ENCODE measurements around the gene SLC22A8. TPM values are rescaled to one million over a fixed set of nuclear protein-coding genes. Genes with fewer than 3 reads are reported as not detected.
"Not testable (repeated sequence)": the region's sequence is repeated elsewhere in the genome, so short reads cannot be mapped to it uniquely, and the experiment has no call there.

SLC22A8 gene
- polyA plus RNA-seq, 1 donor, result not detected

DNA sequence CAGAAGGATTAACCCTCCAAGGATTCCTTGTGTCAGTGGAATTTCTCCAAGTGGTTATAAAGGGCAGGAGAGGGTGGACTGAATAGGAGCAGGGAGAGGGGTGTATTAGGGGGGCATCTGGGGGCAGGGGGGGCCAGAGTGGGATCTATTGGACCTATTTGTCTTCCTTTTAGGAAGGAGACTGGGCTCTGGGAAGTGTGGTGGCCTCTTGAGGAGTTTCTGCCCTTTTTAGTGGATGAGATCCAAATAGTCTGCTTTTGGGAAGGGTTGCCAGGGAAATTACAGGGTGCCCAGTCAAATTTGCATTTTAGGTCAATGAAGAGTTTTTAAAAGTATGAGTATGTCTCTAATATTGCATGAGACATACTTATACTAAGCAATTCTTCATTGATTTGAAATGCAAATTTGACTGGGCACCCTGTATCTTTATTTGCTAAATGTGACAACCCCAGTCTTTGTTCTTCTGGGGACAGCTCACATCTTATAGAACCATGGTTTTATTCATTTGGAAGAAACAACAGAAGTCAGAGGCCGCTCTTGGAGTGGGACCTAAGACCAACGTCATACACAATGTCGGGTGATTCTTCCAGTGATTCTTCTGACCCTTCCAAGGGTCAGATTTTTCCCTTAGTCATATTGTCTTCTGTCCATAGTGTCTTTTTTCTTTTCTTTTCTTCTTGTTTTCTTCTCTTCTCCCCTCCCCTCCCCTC lies 30.4 kb downstream of the SLC22A8 start:
- no peak for DNase-seq

DNA sequence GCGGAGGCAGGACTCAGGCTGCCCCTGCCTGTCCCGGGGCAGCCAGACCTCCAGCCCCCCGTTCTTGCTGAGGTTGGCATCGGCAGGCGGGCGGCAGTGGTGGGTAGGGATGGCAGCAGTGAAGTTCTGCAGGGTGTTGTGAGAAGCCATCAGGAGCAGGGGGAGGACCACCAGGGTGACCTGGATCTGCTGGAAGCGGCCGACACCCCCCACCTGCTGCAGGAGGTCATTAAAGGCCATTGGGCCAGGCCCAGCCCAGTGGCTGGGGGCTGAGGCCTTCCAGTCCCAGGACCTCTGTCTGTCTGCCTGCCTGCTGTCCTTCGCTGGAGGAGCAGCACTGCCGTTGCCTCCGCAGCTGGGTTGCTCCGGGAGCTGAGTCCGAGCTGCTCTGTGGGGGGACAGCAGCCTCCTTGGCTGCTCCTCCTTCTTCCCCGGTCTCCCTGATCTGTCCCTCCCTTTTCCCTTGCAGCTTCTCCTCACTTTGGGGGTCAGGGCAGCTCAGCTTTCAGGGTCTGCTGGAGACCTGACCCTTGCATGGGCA lies 31.1 kb downstream of the SLC22A8 start, which contains the start of gene SLC22A6:
TSS of gene SLC22A6 (minus strand) at position 517 of the 541 bp plus-strand sequence. CDS start at position 240, 277 bp downstream.
- no peak for DNase-seq

DNA sequence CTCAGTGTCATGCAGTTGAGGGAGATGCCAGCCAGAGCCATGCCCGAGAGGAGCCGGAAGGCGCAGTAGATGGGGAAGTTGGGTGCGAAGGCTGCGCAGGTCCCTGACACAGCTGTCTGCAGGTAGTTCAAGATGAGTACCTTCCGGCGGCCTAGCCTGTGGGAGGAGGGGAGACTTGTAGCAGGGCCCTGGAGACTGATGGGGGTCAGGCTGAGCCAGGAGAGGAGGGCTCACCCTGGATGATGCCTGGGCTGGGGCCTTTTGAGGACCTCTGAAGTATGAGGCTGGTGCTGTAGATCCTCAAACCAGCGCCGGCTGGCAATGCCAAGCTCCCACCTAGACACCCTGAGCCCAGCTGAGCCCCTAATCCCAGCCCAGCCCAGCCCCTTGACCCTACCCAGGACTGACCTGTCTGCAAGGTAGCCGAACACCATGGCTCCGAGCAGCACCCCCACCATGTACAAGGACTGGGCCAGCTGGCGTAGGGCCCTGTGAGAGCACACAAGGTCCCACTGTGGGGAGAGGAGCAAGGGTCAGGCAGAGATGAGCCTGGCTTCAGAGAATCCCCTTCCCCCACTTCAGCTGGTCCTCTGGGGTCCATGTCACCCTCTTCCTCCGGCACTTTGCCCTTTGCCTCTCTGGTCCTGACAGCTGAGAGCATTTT lies 32.0 kb downstream of the SLC22A8 start:
- DNase-seq, result no peak

DNA sequence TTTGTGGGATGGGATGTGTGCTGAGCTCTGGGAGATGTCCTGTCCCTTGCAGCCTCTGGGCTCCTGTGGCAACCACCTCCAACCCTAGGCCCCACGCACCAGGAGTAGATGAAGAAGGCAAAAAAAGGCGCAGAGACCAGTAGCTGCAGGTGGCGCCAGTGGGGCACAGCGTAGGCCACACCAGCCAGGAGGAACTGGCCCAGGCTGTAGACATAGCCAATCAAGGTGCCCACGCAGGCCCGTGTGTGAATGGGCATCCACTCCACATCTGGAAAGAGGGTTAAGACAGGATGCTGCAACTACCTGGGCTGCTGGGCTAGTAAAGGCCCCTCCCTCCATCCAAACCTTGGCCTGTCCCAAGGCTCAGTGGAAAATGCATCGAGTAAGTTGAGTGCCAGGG lies 33.9 kb downstream of the SLC22A8 start:
- no peak for DNase-seq

DNA sequence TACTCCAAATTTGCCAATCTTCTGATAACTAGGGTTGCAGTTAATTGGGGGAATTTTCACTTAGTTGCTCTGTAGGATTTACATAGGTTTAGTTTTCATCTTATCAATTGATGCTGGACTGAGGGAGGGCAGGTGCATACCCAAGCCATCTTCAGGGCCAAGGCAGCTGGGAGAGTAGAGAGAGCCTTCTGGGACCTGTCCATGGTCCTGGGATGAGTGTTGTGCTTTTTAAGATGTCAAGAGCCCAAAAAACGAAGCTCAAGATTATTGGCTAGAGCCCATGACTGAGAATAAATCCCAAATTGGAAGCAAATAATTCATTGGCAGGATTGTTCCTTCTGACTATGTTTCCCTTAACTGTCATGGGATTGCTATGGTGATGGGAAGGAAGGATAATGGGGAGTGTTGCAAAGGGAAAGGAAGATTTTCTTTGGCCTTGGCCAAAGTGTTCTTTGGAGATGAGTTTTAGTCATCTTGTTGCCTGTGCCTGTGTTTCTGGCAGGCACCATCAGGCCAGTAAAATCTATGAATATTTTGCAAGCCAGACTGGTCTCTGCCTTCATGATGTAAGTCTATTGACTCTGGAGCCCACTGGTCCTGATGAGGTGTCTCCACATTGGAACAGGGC lies 35.4 kb downstream of the SLC22A8 start:
- no peak for DNase-seq

DNA sequence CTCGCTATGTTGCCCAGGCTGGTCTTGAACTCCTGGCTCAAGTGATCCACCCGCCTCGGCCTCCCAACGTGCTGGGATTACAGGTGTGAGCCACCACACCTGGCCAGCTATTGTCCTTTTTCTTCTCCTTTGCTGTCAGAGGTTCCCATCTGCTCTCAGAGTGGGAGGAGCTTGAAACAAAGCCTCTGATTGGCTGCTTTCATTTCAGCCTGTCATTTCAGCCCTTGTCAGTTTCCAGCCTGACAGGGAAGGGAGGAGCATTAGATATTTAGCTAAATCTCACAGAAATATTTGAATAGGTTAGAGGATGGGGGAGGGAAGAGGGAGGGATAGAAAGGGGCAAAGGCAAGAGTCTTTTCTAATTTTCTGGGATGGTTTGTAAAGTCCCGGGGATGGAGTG lies 39.5 kb downstream of the SLC22A8 start:
- DNase-seq, result no peak

DNA sequence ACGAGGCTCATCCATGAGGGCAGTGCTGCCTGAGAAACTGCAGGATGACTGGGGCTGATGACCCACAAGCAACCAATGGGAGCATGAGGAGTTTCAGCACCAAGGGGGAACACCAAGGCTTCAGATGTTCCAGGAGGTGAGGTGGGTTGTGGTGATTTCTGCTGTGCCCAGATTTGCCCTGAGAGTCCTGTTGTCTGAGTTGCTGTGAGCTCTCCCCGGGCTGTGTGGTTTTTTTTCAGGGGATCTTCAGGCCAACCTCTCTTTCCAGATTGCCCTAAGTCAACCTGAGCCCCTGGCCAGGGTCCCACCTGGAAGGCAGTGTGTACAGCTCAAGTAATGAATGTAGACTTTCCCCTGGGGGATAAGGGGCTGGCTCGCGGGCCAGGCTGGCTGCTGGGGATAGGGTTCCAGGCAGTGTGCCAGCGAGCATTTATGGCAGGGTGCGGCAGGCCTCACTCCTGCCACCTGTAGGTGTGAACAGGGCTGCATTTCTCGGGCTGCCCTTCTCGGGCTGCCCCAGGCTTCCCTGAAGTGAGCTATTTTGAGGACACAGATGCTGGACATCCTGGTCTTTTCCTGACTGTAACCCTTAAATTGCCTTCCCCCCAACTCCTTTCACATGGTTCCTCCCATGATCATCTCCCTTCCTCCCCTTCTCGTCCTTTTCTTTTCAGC lies 40.7 kb downstream of the SLC22A8 start:
- DNase-seq, result no peak

DNA sequence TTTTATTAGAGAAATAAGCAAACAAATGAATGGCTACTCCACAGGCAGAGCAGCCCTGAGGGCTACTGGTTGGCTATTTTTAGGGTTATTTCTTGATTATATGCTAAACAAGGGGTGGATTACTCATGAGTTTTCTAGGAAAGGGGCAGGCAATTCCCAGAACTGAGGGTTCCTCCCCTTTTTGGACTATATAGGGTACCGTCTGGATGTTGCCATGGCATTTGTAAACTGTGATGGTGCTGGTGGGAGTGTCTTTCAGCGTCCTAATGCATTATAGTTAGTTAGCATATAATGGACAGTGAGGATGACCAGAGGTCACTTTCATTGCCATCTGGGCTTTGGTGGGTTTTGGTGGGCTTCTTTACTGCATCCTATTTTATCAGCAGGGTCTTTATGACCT lies 50.1 kb downstream of the SLC22A8 start:
- DNase-seq, result no peak

DNA sequence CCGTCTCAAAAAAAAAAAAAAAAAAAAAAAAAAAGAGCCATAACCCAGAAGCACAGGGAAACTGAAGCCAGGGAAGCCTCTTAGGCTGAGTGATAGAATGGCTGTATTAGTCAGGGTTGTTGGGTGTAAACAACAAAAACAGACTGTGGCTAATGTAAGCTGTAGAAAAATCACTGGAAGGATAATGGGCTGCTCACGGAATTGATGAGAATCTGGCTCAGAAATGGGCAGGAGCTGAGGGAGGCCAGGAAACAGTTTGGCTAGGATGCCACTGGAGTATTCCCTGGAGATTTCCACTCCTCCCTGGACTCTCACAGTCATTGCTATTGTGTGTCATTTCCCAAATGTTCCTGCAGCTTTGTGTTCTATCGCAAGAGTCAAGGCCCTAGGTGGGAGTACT lies 53.2 kb downstream of the SLC22A8 start:
- no peak for DNase-seq

DNA sequence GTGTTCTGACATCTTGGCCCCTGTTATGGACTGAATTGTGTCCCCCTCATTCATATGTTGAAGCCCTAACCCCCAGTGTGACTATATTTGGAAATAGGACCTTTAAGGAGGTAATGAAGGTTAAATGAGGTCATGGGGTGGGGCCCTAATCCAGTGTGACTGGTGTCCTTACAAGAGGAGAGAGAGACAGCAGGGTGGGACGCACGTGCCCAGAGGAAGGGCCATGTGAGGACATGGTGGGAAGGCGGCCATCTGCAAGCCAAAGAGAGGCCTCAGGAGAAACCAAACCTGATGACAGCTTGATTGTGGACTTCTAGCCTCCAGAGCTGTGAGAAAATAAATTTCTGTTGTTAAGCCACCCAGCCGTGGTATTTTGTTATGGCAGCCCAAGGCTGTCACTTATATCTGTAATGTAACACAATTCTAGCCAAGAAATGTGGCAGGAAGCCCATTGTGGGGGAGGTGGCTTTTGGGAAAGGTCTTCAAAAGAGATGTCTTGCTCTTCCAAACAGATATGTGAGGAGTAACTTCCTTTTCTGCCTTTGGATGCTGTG lies 54.5 kb downstream of the SLC22A8 start:
- DNase-seq, result no peak

DNA sequence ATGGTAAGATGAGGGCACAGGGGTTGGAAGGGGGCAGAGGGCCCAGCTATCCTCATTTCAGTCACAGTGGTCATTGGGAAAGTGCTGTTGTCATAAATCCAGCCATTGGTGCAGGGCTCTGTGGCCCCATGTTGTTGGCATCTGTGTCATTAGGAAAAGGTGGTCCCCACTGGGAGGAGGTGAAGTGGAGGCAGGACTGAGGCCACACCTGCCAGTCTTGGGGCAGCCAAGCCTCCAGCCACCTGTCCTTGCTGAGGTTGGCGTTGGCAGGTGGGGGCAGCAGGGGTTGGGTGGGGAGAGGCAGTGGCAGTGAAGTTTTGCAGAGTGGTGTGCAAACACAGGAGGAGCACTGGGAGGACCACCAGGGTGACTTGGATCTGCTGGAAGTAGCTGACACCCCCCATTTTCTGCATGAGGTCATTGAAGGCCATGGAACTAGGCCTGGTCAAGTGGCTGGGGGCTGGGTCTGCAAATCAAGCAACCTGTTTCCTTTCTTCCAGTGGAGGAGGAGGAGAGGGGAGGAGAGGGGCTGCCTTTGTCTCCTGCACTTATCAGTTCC lies 56.1 kb downstream of the SLC22A8 start:
- DNase-seq, result no peak

DNA sequence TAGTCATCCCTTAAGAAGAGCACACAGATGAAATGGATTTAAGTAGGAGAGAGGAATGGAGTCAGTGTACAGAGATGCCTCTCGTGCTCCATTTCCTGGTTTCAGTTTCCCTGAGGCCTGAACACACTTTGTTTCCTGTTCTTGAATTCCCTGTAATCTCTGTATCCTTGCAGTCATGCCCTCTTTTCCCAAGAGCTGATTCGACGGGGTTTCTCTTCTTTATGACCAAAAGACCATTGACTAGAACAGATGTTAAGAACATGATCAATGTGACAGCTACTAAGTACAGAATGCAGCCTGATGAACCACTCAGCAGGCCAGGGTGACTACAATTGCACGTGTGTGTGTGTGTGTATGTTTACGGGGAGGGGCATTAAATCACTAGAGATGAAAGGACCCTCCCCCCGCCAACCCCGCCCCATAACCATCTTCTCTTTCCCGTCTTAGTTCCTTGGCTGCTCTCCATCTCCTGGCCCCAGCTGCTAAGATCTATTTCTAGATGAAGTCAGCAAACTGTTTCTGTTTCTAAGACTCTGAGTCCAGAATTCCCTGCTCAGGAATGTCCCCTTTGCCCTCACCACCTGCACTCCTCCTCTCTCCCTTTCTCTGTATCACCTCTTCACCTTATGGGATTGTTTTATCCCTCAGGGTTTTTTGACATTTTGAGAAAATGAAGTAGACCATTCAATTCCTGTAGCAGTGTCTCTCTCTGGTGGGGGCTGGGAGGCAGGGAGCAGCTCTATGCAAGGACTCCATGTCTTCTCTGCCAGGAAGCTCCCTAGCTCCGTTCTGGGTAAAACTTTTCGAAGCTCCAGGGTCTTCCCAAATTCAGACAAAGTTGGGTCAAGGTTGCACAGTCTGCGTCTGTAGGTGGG lies 56.9 kb downstream of the SLC22A8 start:
- DNase-seq, result peak; percentile 72

DNA sequence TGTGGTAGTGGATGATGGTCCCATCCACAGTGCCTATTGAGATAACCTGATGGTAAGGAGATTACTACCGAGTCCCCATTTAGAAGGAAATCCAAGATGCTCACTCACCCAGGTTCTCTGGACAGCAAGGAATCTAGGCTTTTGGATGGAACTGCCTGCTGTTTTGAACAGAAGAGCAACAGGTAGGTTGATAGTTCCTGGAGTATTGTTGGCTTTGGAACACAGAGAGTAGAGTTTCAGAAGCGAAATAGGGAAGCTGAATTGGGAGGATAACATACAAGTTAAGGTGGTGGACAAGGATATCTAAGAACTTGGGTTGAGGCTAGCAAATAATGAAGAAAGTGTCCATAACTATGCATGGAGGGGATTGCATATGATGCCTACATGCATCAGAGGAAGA lies 58.5 kb downstream of the SLC22A8 start:
- no peak for DNase-seq

DNA sequence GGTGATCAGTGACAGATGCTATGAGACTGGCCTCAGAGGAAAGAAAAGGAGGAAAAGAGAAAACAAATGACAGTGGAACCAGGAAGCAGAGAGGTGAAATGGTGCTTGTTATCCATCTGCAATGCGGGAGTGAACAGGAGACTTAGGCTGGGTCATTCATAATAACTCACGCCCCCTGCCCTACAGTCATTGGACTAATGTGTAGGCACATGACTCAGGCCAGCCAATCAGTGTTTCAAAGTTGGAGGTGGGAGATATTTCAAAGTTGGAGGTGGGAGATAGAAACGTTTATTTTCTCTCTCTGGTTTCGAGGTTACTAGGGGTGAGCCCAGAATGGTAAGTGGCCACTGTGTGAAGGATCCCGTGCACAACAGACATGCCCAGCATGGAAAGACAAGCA lies 61.2 kb downstream of the SLC22A8 start:
- no peak for DNase-seq

DNA sequence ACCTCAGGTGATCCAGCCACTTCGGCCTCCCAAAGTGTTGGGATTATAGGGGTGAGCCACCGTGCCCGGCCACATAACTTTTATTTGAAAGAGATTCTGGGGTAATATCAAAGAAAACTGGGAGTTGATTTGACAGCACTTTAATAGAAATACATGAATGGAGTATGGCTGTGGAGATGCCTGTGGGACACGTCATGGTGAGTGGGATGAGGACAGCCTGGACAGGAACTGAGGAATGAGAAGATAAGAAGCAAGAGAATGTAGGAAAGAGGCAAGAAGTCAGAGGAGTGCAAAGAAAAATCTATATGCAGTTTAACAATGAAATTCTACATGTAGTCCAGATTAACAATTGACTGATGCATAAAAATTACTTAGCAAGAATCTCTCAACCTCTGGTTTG lies 61.8 kb downstream of the SLC22A8 start:
- no peak for DNase-seq

DNA sequence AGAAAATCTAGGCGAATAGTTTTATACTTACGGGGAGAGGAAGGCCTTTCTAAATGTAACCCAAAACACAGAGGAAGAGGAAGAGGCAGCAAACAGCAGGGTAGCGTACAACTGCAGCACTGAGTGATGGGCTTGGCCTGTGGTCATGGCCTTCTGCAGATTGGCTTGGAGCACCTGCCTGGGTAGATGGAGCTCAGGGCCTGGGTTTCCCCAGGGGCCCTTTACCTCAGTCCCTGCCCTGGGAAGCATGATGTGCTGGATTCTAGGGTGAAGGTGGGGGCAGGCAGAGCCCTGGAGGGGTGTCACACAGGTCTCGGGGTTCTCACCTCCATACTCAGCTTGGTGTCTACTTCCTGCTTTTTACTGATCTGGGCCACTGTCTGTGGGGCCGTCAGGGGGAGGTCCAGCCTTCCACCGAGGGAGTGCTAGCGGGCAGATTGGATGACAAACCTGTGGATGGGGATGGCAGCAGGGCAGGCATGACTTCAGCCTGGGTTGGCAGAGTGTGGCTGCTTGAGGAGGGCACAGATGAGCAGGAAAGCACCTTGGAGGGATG lies 66.8 kb downstream of the SLC22A8 start:
- no peak for DNase-seq

DNA sequence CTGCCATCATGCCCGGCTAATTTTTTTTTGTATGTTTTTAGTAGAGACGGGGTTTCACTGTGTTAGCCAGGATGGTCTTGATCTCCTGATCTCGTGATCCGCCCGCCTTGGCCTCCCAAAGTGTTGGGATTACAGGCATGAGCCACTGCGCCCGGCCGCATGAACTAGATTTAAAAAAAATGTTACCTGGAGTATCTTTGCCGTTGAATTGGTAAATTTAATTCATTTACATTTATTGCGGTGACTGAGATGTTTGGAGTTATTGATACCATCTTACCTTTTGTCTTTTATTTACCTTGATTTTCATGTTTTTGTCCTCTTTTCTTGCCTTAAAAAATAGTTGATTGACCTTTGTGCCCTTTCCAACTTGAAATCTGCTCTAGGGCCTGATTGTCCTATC lies 70.1 kb downstream of the SLC22A8 start:
- not testable (repeated sequence) for DNase-seq

All from hindlimb muscle (tissue), 1 donor.